GOT3 (cell line): ENCODE data around the gene FCGR3B.
"Not testable (repeated sequence)": the region's sequence is repeated elsewhere in the genome, so short reads cannot be mapped to it uniquely, and the experiment has no call there.

Experiments used
- DNase-seq: peaks from one replicate; lab custom pipeline; 2025; ENCODE audit warnings: mixed read lengths; lab: John Stamatoyannopoulos, UW

FCGR3B gene

DNA sequence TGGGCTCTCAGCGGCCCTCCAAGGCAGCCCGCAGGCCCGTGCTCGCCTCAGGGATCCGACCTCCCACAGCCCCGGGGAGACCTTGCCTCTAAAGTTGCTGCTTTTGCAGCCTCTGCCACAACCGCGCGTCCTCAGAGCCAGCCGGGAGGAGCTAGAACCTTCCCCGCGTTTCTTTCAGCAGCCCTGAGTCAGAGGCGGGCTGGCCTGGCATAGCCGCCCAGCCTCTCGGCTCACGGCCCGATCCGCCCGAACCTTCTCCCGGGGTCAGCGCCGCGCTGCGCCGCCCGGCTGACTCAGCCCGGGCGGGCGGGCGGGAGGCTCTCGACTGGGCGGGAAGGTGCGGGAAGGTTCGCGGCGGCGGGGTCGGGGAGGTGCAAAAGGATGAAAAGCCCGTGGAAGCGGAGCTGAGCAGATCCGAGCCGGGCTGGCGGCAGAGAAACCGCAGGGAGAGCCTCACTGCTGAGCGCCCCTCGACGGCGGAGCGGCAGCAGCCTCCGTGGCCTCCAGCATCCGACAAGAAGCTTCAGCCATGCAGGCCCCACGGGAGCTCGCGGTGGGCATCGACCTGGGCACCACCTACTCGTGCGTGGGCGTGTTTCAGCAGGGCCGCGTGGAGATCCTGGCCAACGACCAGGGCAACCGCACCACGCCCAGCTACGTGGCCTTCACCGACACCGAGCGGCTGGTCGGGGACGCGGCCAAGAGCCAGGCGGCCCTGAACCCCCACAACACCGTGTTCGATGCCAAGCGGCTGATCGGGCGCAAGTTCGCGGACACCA is 25.0 kb downstream of the FCGR3B start:
- DNase-seq, result not testable (repeated sequence)

DNA sequence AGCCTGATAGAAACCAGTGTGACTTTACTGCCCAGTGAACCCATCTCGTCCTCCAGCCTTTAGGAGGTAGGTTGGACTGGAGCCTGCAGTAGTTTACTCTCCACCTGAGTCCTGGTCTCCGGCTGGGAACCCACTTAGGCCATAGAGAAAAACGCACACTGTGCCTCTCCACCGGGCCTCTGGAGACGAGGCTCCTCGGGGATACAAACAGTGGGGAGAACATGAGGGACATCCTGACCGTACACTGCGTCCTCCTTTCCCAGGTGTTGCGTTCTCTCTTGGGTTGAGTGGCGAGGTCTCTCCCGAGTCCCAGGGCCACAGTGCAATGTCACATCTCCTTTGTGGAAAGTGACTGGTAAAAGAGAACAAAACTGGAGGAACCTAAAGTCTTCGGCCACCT is 26.0 kb downstream of the FCGR3B start:
- DNase-seq, result not testable (repeated sequence)

DNA sequence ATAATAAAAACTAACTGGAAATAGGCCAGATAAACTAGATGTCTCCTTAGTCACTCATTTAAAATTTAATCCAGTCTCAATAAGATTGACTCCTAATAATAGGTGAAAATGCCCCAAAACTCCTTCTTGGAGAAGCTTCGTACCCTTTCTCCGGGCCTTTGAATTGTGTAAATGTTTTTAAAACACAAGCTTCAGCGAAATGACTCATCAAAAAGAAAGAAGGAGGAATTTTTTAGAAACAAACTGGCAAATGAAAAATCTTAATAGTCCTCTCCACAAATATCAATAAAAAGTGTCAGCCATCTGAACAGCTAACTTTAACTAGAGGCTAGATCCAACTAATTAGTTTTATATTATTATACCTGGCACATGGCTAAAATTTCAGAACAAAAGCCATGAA is 33.9 kb downstream of the FCGR3B start:
- not testable (repeated sequence) for DNase-seq

DNA sequence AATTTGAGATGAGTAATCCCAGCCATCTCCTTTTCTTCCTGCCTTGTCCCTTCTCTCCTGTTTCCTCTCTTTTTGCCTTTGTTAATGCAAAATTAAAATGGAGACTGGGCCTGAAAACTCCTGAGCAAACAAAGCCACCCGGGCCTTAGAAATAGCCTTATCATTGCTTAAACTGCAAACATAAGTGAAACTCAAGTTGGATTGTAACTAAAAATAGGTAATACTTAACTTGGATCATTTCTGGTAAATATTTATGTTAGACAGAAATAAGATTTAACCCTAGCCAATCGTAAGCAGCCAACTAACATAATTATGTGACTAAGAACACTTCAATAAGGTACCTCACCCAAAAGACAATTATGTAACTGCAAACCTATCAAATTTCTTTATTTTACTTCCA is 35.4 kb downstream of the FCGR3B start:
- not testable (repeated sequence) for DNase-seq

DNA sequence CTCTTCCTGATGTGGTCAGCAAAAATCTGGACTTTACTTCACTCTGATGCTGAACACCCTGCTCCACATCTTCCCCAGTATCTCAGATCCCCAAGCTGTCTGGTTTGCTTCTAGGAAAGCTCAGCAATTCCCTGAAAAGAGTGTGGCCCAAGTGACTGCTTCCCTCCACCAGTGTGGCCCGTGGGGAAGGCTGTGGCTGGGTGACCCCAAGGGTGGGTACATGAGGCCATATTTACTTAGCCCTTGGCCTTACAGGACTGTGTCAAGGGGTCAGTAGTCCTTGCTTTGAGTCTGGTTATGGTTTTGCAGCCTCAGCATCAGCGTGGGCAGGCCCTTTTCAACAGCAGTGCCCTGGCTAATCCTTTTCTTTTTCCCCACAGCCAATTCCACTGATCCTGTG is 35.8 kb downstream of the FCGR3B start:
- DNase-seq, result not testable (repeated sequence)

DNA sequence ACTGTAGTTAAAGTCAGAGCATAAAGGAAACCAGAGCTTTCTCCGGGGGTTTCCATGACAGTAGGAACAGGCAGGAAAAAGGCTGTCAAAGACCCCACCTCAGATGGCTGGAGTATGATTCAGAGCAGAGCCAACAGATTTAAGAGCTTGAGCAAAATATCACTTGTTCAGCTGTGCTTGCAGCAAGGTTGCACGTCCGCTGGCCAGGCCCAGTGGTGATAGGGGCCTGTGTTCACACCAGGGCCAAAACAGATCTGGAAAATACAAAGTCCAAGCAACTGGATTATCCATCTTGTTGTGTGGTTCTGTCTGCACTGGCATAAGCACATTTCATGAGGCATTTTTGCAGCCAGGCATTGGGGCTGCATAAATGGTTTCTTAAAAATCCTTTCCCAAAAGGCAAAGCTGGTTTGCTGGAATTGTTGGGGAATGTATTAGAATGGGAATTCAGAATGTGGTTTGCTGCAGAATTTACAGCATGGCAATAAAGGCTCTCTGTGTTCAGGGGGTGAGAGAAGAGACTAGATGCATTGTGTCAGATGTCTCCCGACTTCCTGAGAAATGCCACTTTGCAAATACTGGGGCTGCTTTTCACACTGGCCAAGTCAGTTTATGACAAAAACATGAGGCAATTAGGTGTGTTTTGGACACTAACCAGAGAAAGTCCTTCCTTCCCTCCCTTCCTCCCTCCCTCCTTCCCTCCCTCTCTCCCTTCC is 36.5 kb downstream of the FCGR3B start:
- not testable (repeated sequence) for DNase-seq

DNA sequence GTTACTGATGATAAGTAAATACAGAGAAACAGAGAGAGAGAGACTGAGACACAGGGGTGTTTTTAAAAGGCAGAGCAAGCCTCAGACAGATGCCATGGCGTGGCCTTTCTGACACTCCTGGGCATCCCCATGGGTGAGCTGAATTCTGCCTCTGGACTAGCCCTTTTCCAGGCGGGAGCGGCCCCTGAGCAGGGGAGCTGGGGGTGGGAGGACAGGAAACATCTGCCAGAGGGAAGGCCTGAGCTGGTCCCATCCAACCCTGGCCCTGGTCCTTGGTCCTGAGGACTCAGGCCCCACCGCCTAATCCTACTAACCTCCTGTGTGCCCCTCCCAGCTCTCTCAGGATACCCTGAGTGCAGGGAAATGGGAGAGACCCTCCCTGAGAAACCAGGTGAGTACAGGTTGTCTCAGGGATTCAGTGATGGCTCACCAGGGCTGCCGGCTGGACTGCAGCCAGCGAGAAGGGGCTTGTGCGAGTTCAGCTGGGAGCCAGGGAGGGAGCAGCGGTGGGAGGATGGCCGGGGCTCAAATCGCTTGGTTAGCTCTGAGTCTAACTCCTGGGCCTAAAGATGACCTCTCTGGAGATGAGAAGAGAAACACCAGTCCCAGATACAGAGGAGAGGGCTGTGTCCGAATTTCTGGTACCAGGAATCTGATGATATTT is 37.8 kb downstream of the FCGR3B start:
- DNase-seq, result not testable (repeated sequence)

DNA sequence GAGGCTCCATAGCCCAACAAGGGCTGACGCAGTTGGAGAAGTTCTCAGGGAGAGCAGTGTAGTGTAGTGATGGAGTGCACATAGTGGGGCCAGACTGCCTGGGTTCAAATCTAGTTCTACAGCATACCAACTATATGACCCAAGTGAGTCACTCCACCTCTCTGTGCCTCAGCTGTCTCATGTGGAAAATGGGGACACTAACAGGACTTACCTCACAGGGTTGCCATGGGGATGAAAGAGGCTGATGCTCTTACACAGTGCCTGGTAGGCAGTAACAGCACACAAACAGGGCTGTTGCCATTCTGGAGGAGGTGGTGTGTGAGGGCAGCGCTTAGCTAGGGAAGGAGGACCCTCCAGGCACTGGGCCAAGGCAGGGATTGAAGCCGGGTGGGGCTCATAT is 38.4 kb downstream of the FCGR3B start:
- not testable (repeated sequence) for DNase-seq

DNA sequence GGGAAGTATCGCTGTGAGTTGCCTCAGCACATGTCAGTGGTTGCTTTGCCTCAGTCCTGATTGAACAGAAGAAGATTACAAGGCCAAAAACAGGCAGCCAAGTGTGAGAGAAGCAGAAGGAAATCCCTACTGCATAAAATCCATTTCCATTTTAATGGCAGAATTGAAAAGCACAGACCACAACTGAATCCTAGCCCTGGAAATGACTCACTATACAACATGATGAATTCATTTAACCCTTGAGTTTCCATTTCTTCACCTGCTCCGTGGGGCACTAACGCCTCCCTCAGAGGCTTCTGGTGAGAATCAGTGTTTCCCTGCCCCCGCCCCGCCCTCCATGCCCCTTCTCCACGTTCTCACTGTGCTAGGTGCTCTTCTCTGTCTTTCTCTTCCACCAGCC is 41.1 kb downstream of the FCGR3B start:
- not testable (repeated sequence) for DNase-seq

DNA sequence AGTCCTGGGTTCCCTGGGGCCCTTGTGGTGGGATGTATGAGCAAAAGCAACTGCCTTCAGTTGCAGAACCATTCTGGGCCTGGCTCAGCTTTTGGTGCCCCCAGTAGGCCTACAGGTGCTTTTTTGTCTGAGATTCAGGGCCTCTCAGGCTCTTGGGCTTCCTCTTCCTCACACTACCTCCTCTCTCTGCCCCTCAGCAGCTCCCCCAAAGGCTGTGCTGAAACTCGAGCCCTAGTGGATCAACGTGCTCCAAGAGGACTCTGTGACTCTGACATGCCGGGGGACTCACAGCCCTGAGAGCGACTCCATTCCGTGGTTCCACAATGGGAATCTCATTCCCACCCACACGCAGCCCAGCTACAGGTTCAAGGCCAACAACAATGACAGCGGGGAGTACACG is 41.6 kb downstream of the FCGR3B start:
- DNase-seq, result not testable (repeated sequence)

DNA sequence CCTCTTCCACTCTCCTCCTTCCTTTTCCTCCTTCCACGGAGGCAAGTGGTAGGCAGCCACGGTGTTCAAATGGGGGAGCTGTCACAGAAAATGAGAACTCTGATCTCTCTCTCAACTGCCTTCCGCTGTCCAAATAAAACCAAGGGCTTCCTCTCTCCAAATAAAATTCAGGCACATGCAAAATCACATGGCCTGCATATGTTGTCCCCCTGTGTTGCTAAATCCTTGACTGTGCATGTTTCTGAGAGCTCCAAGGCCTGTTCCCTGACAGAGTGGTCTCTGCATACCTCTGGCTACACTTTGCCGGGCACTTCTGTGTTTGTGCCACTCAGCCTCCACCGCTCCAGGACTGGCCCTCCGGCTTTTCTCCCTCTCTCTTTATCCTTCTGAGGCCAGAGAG is 42.4 kb downstream of the FCGR3B start:
- not testable (repeated sequence) for DNase-seq

DNA sequence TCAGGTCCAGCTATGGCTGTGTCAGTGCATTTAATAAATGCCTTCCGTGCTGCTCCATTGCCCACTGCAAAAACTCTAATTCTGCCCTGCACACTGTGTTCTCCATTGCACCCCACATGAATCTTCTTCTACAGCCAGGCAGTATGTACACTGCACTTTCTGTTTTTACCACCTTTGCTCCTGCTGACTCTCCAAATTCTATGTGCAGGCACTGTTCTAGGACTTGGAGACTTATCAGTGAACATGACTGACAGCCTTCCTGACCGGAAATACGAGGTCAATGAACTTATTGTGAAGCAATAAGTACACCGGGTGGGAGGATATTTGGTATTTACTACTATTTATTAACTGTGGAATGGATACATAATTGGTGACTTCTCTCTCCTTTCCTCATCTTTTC is 48.1 kb downstream of the FCGR3B start:
- DNase-seq, result not testable (repeated sequence)

DNA sequence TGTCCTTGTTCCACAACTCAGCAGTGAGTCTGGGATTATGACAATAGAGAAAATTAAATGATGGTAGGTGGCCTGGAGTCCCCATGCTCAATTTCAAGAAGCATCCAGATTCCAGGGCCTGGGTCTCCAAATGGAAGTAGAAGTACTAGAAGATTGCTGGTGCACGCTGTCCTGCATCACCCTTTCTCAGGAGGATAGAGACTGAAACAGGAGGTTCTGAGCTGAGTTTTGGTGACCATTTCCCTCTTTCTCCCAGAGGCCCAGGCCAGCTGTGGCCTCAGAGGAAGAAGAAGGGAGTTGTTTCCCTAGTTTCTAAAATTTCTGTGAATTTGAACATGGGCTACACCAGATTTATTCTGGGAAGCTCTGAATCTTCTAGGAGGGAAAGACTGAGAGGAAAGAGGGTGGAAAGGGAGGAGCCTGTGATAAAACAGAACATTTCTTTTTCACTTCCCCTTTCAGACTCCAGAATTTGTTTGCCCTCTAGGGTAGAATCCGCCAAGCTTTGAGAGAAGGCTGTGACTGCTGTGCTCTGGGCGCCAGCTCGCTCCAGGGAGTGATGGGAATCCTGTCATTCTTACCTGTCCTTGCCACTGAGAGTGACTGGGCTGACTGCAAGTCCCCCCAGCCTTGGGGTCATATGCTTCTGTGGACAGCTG is 50.0 kb downstream of the FCGR3B start:
- not testable (repeated sequence) for DNase-seq

DNA sequence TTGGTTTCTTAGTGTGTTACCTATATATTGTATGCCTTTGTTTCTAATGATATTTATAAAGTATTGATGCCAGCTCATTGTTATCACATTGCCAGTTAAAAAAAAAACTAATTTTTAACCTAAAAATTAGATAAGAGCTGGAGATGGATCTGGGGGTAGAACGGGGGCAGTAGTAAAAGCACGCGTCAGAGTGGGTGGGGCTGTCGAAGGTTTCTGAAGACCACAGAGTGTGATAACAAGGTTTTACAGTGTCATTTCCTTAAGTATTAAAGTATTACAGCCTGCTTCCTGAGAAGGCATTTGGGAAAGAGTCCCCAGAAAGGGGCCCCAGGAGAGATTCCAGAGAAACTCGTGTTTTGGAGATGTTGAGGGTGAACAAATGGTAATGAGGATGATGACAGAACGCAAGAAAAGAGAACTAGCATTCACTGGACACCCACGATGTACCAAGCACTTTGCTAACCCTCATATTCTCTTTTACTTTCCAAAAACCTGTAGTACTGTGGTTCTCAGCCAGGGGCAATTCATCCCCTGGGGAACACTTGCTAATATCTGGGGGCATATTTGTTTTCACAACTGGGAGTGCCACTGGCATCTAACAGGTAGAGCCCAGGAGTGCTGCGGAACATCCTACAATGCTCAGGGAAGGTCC is 51.0 kb downstream of the FCGR3B start:
- not testable (repeated sequence) for DNase-seq

DNA sequence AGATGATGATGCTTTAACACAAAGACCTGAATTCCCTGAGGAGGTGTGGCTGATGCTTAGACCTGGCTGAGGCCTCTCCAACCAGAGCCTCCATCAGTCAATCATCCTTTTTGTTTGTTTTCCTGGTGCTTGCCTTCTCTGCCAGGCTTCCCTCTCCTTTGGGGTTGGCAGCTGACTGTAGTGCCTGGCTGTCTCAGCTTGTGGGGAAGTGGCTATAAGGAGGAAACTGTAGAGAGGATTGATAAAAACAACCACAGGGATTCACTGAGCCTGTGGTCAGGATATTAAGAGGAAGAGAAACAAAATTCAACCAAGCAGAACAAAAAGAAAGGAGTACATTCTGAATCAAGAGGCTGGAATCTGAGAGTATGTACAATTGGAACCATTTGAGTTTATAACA is 54.3 kb downstream of the FCGR3B start:
- DNase-seq, result not testable (repeated sequence)
